HepG2 (cell line): ENCODE measurements around the gene PRKCE. TPM values are rescaled to one million over a fixed set of nuclear protein-coding genes. Genes with fewer than 3 reads are reported as not detected.
A peak's percentile ranks its signal among the peaks of the same experiment; 100 is the strongest.

Experiments
- ATAC-seq: fragments of 200-7000 bp; cut with Tn5 transposase; 3 replicates; pipeline ENCODE4 v1.9.1; 2020; ENCODE audit warnings: mild to moderate bottlenecking, moderate library complexity
- BruUV-seq: library from RNA; stranded (reverse); fragments of 400-500 nt; replicated peaks from 2 replicates; lab custom pipeline; 2021; lab: Mats Ljungman, UMichigan
- CTCF ChIA-PET: fragments of 300-600 bp; formaldehyde crosslinking; extraction: SDS; loops from one replicate; lab custom pipeline; 2021; ENCODE audit warnings: low total read pairs, inconsistent platforms, low intra/inter-chr PET ratio; lab: Yijun Ruan, JAX
- POLR2A ChIA-PET: fragments of 350-600 bp; sonication (Branson Sonifier 250); formaldehyde crosslinking; loops from one replicate; lab custom pipeline; 2020; ENCODE audit warnings: antibody characterized with exemption, inconsistent platforms; lab: Yijun Ruan, JAX
- DNase-seq: peaks from one replicate; pipeline ENCODE4 v3.0.0-alpha.2; 2015; ENCODE audit warnings: low spot score
- FAIRE-seq: peaks from 3 replicates; lab custom pipeline; 2011; peaks lifted over from hg19 to GRCh38; lab: Jason Lieb, UNC
- H2AFZ ChIP-seq: one replicate; pipeline ENCODE4 v1.6.1; 2011; ENCODE audit warnings: low read length, inconsistent platforms
- H3K27ac ChIP-seq: fragments of 300-600 bp; 3 replicates; pipeline ENCODE4 v1.8.0; 2011; ENCODE audit warnings: mixed run types, mild to moderate bottlenecking, mixed read lengths, low read length, inconsistent platforms; ENCODE audit not compliant: insufficient read depth; ENCODE audit errors: extremely low read length
- H3K27me3 ChIP-seq, 2 experiments: fragments of 200-600 bp in 1 of 2; 2 replicates in 1 of 2; 3 replicates in 1 of 2; pipeline versions ENCODE4 v1.6.0 to v1.8.0; 2011; ENCODE audit warnings: low read length in 2 of 2, mild to moderate bottlenecking in 2 of 2, moderate library complexity in 2 of 2, inconsistent platforms in 1 of 2; ENCODE audit not compliant: insufficient read depth in 2 of 2, control insufficient read depth in 1 of 2
- H3K36me3 ChIP-seq, 2 experiments: fragments of 200-600 bp in 1 of 2; replicated peaks in 1 of 2; 2 replicates in 1 of 2; 3 replicates in 1 of 2; pipeline versions ENCODE4 v1.5.1 to v1.8.0; 2011; ENCODE audit warnings: low read length in 2 of 2, inconsistent platforms in 1 of 2; ENCODE audit not compliant: insufficient read depth in 2 of 2, control insufficient read depth in 1 of 2
- H3K4me1 ChIP-seq: 2 replicates; pipeline ENCODE4 v1.5.1; 2012; ENCODE audit warnings: low read length, inconsistent platforms; ENCODE audit not compliant: insufficient read depth
- H3K4me2 ChIP-seq: 2 replicates; pipeline ENCODE4 v1.6.0; 2011; ENCODE audit warnings: low read depth, low read length, inconsistent platforms
- H3K4me3 ChIP-seq, 3 experiments: fragments of 200-600 bp in 1 of 3; sonication (generic), shearing (Covaris generic) in 1 of 3; replicated peaks in 1 of 3; 2 replicates each; pipeline ENCODE4 v1.5.1; 2011 to 2016; ENCODE audit warnings: low read length in 3 of 3, inconsistent platforms in 2 of 3, low read depth in 2 of 3, mild to moderate bottlenecking in 2 of 3, control low read depth in 1 of 3, mixed read lengths in 1 of 3; ENCODE audit not compliant: insufficient read depth in 1 of 3
- H3K79me2 ChIP-seq: one replicate; pipeline ENCODE4 v1.6.1; 2011; ENCODE audit warnings: low read length, inconsistent platforms; ENCODE audit not compliant: insufficient read depth
- H3K9ac ChIP-seq: 2 replicates; pipeline ENCODE4 v1.6.0; 2011; ENCODE audit warnings: mild to moderate bottlenecking, low read depth, low read length, inconsistent platforms; ENCODE audit not compliant: insufficient read depth
- H3K9me3 ChIP-seq: 2 replicates; pipeline ENCODE4 v1.5.1; 2012; ENCODE audit warnings: mild to moderate bottlenecking, low read length
- H4K20me1 ChIP-seq: 2 replicates; pipeline ENCODE4 v1.6.0; 2011; ENCODE audit warnings: inconsistent platforms, mild to moderate bottlenecking, low read length, moderate library complexity; ENCODE audit not compliant: insufficient read depth
- HNF4A ChIP-seq: sonication (generic); formaldehyde crosslinking; IDR thresholded peaks from 2 replicates; pipeline ENCODE4 v1.4.0; 2020; ENCODE audit warnings: missing genetic modification reagents
- MTF1 ChIP-seq: sonication (generic); formaldehyde crosslinking; IDR thresholded peaks from 2 replicates; pipeline ENCODE4 v1.5.0; 2020; ENCODE audit warnings: missing genetic modification reagents
- MYC ChIP-seq: sonication (generic); formaldehyde crosslinking; IDR thresholded peaks from 2 replicates; pipeline ENCODE4 v1.9.0; 2021; ENCODE audit warnings: missing genetic modification reagents, borderline replicate concordance
- POLR2AphosphoS5 ChIP-seq: IDR thresholded peaks from 2 replicates; pipeline ENCODE4 v1.6.1; 2012; ENCODE audit warnings: low read depth, low read length
- ZBTB7A ChIP-seq: sonication (generic); formaldehyde crosslinking; IDR thresholded peaks from 2 replicates; pipeline ENCODE4 v1.8.0; 2022; ENCODE audit warnings: mild to moderate bottlenecking, missing genetic modification reagents
- ZIK1 ChIP-seq: sonication (generic); formaldehyde crosslinking; IDR thresholded peaks from 2 replicates; pipeline ENCODE4 v1.5.0; 2020; ENCODE audit warnings: mild to moderate bottlenecking, low read depth, missing genetic modification reagents, borderline replicate concordance
- ZNF383 ChIP-seq: sonication (generic); formaldehyde crosslinking; IDR thresholded peaks from 2 replicates; pipeline ENCODE4 v1.4.0; 2020; ENCODE audit warnings: missing genetic modification reagents, mild to moderate bottlenecking, borderline replicate concordance
- ZNF780A ChIP-seq: sonication (generic); formaldehyde crosslinking; IDR thresholded peaks from 2 replicates; pipeline ENCODE4 v1.8.0; 2022; ENCODE audit warnings: mild to moderate bottlenecking, missing genetic modification reagents, moderate library complexity
- WGBS: methylation state at CpG from one replicate; pipeline ENCODE4 v1.1.6; 2017; ENCODE audit warnings: low lambda C conversion rate; 5-methylcytosine and 5-hydroxymethylcytosine counted together
- in situ Hi-C: cut with HindIII; loops from 2 replicates; pipeline ENCODE4 v1.10.0; 2017; ENCODE audit warnings: low pct_unique_long_range_greater_than_20kb; ENCODE audit not compliant: extremely low pct_ligation_motif_present
- intact Hi-C: fragments of 100-400 bp; cut with micrococcal nuclease; formaldehyde crosslinking; loops from one replicate; pipeline ENCODE4 v1.10.0; 2022; ENCODE audit not compliant: unreplicated experiment
- polyA plus RNA-seq, 8 experiments: library from polyadenylated mRNA; depleted of rRNA in 3 of 8; stranded (reverse) in 7 of 8; unstranded in 1 of 8; fragments of >200 nt; fragmentation: Illumina TruSeq in 4 of 8; extraction: Trizol in 4 of 8; gene quantifications; 2 replicates each; pipeline versions ENCODE4 v1.2.1 to v1.2.3, GENCODE V29; 2011 to 2016; ENCODE audit warnings: low read depth in 4 of 8, missing spikeins in 1 of 8, mixed read lengths in 1 of 8; ENCODE audit not compliant: insufficient read depth in 1 of 8
- total RNA-seq, 5 experiments: library from RNA; depleted of rRNA; stranded (reverse); fragments of >200 nt; fragmentation: Illumina TruSeq; extraction: Trizol; gene quantifications; 2 replicates each; pipeline ENCODE4 v1.2.3, GENCODE V29; 2016; ENCODE audit warnings: low read depth in 1 of 5
- TF ChIP-seq, protein P1 (sequence below): sonication (generic); formaldehyde crosslinking; IDR thresholded peaks from 2 replicates; pipeline ENCODE4 v1.9.0; 2021; ENCODE audit warnings: missing genetic modification reagents, mild to moderate bottlenecking, borderline replicate concordance
- TF ChIP-seq, protein P2 (sequence below), 2 experiments: sonication (generic) in 1 of 2; formaldehyde crosslinking in 1 of 2; IDR thresholded peaks; 2 replicates each; pipeline versions ENCODE4 v1.6.1 to v1.9.0; 2014 to 2022; ENCODE audit warnings: antibody characterized with exemption in 1 of 2, borderline replicate concordance in 1 of 2, inconsistent platforms in 1 of 2, low read depth in 1 of 2, missing genetic modification reagents in 1 of 2
- TF ChIP-seq, protein P3 (sequence below): sonication (generic); formaldehyde crosslinking; IDR thresholded peaks from 2 replicates; pipeline ENCODE4 v1.4.0; 2020; ENCODE audit warnings: missing genetic modification reagents

The PRKCE gene
- total and polyA plus RNA-seq, 2 of the 13 experiments (the other 11 are each of a cell fraction or from before 2014, with no cell fraction given) = 1.0 to 3.9 TPM

DNA sequence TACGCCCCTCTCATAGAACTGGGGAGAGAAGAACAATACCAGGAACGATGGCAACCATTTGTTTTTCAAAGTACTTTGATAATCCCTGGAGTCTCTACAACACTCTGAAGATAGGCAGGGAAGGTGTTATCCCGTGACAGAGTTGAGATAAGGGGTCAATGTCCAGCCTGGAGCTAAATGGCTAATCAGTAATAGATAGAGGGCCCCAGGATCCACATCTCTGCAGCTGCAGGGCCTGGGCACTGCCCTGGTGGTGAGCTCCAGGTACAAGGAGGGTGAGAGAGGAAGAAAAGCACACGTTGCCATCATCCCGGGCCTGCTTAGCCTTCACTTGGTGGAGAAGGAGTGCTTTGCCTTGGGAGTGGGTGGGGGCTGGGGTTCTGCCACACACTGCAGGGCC, 260.6 kb downstream of the PRKCE start:
- ATAC-seq (peak; percentile 99), DNase-seq (peak; percentile 87), FAIRE-seq (peak; percentile 81)
- in situ Hi-C loops (no loop called here), intact Hi-C loops (loop anchor here (1.0 kb wide), 1 partner anchor 35 kb away; no protein-coding TSS in a partner anchor)
- Histone ChIP-seq H3K79me2 (no peaks in the 10 kb centered on the region), H4K20me1 (no peaks in the 10 kb centered on the region), H2AFZ (no peak overlapping the region), H3K27ac (no peak overlapping the region), H3K4me1 (peaks cover 20% of the 10 kb centered on the region), H3K4me3 (no peak overlapping the region), H3K9me3 (no peaks in the 10 kb centered on the region), H3K27me3 (no peaks in the 10 kb centered on the region; a peak in 1 of 5 replicates), H3K4me2 (peak overlapping the region; percentile 30), H3K9ac (no peak overlapping the region), H3K36me3 (no peaks in the 10 kb centered on the region)
- 4% methylated on average over 5 of the region's 5 CpGs for WGBS
- BruUV-seq = no TSS peak
- ChIA-PET CTCF (no interaction called here), POLR2A (interaction anchor here (1.4 kb wide), 1 partner anchor 262 kb away, joined by 5 read pairs; no protein-coding TSS in a partner anchor)
- TF ChIP-seq POLR2AphosphoS5 (no peak), ZNF780A (no peak), MTF1 (CRISPR knock-in tag) (no peak), HNF4A (CRISPR knock-in tag) (peak; percentile 92), ZNF383 (CRISPR knock-in tag) (no peak), ZBTB7A (CRISPR knock-in tag) (no peak), ZIK1 (CRISPR knock-in tag) (no peak), MYC (CRISPR knock-in tag) (no peak)
- TF ChIP-seq, protein P1, sequence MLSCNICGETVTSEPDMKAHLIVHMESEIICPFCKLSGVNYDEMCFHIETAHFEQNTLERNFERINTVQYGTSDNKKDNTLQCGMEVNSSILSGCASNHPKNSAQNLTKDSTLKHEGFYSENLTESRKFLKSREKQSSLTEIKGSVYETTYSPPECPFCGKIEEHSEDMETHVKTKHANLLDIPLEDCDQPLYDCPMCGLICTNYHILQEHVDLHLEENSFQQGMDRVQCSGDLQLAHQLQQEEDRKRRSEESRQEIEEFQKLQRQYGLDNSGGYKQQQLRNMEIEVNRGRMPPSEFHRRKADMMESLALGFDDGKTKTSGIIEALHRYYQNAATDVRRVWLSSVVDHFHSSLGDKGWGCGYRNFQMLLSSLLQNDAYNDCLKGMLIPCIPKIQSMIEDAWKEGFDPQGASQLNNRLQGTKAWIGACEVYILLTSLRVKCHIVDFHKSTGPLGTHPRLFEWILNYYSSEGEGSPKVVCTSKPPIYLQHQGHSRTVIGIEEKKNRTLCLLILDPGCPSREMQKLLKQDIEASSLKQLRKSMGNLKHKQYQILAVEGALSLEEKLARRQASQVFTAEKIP (CRISPR knock-in tag) = no peak
- TF ChIP-seq, protein P2, sequence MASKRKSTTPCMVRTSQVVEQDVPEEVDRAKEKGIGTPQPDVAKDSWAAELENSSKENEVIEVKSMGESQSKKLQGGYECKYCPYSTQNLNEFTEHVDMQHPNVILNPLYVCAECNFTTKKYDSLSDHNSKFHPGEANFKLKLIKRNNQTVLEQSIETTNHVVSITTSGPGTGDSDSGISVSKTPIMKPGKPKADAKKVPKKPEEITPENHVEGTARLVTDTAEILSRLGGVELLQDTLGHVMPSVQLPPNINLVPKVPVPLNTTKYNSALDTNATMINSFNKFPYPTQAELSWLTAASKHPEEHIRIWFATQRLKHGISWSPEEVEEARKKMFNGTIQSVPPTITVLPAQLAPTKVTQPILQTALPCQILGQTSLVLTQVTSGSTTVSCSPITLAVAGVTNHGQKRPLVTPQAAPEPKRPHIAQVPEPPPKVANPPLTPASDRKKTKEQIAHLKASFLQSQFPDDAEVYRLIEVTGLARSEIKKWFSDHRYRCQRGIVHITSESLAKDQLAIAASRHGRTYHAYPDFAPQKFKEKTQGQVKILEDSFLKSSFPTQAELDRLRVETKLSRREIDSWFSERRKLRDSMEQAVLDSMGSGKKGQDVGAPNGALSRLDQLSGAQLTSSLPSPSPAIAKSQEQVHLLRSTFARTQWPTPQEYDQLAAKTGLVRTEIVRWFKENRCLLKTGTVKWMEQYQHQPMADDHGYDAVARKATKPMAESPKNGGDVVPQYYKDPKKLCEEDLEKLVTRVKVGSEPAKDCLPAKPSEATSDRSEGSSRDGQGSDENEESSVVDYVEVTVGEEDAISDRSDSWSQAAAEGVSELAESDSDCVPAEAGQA (IDR thresholded peaks at IDR 0.05; ENCODE audit: low read depth) = no peak
- TF ChIP-seq, protein P2 (CRISPR knock-in tag; IDR thresholded peaks at IDR 0.05; ENCODE audit: borderline replicate concordance) = no peak
- TF ChIP-seq, protein P3, sequence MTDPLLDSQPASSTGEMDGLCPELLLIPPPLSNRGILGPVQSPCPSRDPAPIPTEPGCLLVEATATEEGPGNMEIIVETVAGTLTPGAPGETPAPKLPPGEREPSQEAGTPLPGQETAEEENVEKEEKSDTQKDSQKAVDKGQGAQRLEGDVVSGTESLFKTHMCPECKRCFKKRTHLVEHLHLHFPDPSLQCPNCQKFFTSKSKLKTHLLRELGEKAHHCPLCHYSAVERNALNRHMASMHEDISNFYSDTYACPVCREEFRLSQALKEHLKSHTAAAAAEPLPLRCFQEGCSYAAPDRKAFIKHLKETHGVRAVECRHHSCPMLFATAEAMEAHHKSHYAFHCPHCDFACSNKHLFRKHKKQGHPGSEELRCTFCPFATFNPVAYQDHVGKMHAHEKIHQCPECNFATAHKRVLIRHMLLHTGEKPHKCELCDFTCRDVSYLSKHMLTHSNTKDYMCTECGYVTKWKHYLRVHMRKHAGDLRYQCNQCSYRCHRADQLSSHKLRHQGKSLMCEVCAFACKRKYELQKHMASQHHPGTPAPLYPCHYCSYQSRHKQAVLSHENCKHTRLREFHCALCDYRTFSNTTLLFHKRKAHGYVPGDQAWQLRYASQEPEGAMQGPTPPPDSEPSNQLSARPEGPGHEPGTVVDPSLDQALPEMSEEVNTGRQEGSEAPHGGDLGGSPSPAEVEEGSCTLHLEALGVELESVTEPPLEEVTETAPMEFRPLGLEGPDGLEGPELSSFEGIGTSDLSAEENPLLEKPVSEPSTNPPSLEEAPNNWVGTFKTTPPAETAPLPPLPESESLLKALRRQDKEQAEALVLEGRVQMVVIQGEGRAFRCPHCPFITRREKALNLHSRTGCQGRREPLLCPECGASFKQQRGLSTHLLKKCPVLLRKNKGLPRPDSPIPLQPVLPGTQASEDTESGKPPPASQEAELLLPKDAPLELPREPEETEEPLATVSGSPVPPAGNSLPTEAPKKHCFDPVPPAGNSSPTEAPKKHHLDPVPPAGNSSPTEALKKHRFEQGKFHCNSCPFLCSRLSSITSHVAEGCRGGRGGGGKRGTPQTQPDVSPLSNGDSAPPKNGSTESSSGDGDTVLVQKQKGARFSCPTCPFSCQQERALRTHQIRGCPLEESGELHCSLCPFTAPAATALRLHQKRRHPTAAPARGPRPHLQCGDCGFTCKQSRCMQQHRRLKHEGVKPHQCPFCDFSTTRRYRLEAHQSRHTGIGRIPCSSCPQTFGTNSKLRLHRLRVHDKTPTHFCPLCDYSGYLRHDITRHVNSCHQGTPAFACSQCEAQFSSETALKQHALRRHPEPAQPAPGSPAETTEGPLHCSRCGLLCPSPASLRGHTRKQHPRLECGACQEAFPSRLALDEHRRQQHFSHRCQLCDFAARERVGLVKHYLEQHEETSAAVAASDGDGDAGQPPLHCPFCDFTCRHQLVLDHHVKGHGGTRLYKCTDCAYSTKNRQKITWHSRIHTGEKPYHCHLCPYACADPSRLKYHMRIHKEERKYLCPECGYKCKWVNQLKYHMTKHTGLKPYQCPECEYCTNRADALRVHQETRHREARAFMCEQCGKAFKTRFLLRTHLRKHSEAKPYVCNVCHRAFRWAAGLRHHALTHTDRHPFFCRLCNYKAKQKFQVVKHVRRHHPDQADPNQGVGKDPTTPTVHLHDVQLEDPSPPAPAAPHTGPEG (CRISPR knock-in tag) = no peak
